Testis (tissue), 2 donors: Measurements from ENCODE around the gene ANKRD27.

Experiments used
- CTCF ChIP-seq, 3 experiments: fragments of 450-650 bp in 2 of 3; fragments of 200-600 bp in 1 of 3; sonication (generic) in 1 of 3; IDR thresholded peaks; one replicate each; pipeline ENCODE4 v1.5.1; 2016 to 2019; ENCODE audit warnings: antibody characterized with exemption in 3 of 3, mild to moderate bottlenecking in 2 of 3, moderate library complexity in 1 of 3
- POLR2A ChIP-seq: fragments of 450-650 bp; IDR thresholded peaks from one replicate; pipeline ENCODE4 v1.6.1; 2017; ENCODE audit warnings: antibody characterized with exemption, mild to moderate bottlenecking, moderate library complexity

- TF ChIP-seq CTCF (IDR thresholded peaks at IDR 0.05): no peak
- no peak for TF ChIP-seq POLR2A
Observed at GRCh38 chr19:32550666-32551065, 124.3 kb downstream of the ANKRD27 start.
